K562 (cell line): Measurements from ENCODE around the gene PREX1. TPM values are rescaled to one million over a fixed set of nuclear protein-coding genes. Genes with fewer than 3 reads are reported as not detected.

Source experiments
- CREB5 ChIP-seq: fragments of 250-450 bp; sonication (Bioruptor Pico); IDR thresholded peaks from 2 replicates; pipeline ENCODE4 v1.5.0; 2020; ENCODE audit warnings: mild to moderate bottlenecking
- TAL1 ChIP-seq: fragments of 450-650 bp; IDR thresholded peaks from 2 replicates; pipeline ENCODE4 v1.6.1; 2016; ENCODE audit warnings: mild to moderate bottlenecking
- ZBTB34 ChIP-seq: fragments of 250-450 bp; sonication (Bioruptor Pico); IDR thresholded peaks from 2 replicates; pipeline ENCODE4 v1.8.0; 2021; ENCODE audit warnings: mild to moderate bottlenecking, moderate library complexity
- ZNF124 ChIP-seq: sonication (generic); formaldehyde crosslinking; IDR thresholded peaks from 2 replicates; pipeline ENCODE4 v1.8.1; 2022; ENCODE audit warnings: missing genetic modification reagents
- polyA plus RNA-seq, 8 experiments: library from polyadenylated mRNA; depleted of rRNA in 4 of 8; stranded (reverse) in 5 of 8; unstranded in 3 of 8; fragments of >200 nt; fragmentation: Nextera tagmentation in 2 of 8; fragmentation: Illumina TruSeq in 1 of 8; extraction: Ambion mirVana in 2 of 8; extraction: Trizol in 1 of 8; gene quantifications; 2 replicates each; pipeline versions ENCODE4 v1.2.1 to v1.2.3, GENCODE V29; 2011 to 2014; ENCODE audit warnings: inconsistent platforms in 1 of 8, missing spikeins in 1 of 8
- total RNA-seq, 7 experiments: library from RNA; depleted of rRNA in 6 of 7; stranded (reverse); fragments of >200 nt in 6 of 7; fragmentation: Illumina TruSeq in 2 of 7; extraction: Trizol in 2 of 7; gene quantifications; 2 replicates each; pipeline versions ENCODE4 v1.2.1 to v1.2.3, GENCODE V29; 2011 to 2021; ENCODE audit warnings: low replicate concordance in 1 of 7
- TF ChIP-seq, protein P1 (sequence below), 3 experiments: fragments of 200-800 bp in 1 of 3; fragments of 250-450 bp in 1 of 3; fragments of 450-650 bp in 1 of 3; sonication (Bioruptor Pico) in 1 of 3; sonication (Bioruptor generic) in 1 of 3; formaldehyde crosslinking in 1 of 3; IDR thresholded peaks; 2 replicates each; pipeline versions ENCODE4 v1.6.1 to v1.8.0; 2016 to 2022; ENCODE audit warnings: mild to moderate bottlenecking in 2 of 3, missing genetic modification characterization in 2 of 3, missing compliant biosample characterization in 1 of 3, moderate library complexity in 1 of 3
- TF ChIP-seq, protein P2 (sequence below), 2 experiments: fragments of 450-650 bp; formaldehyde crosslinking in 1 of 2; IDR thresholded peaks; 2 replicates each; pipeline versions ENCODE4 v1.4.0 to v1.6.1; 2014 to 2020; ENCODE audit warnings: mild to moderate bottlenecking in 2 of 2, borderline replicate concordance in 1 of 2, low read depth in 1 of 2

PREX1 gene
- total and polyA plus RNA-seq, 9 of the 15 experiments (the other 6 are each of a cell fraction or from before 2014, with no cell fraction given) = 0.37 to 10.4 (median 4.8) TPM

DNA sequence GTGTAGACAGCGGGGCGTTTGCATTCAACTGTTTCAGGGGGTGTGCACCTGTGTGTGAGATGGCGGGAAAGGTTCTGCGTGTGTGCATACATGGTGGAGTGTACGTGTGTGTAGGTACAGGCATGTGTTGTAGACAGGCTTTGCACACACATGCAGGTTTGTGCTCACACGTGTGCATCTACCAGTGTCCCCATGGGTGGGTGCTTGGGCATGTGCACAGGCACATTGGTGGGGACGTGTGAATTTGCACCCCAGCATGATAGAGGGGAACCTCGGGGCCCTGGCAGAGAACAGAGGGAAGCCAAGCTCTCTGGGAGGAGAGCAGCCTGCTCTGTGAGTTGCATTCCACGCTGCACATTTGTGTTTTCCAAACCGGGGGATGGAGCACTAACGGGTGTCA lies 250.2 kb downstream of the PREX1 start (continued):
- no peak for TF ChIP-seq ZBTB34 (CRISPR knock-in tag)
- TF ChIP-seq, protein P1, sequence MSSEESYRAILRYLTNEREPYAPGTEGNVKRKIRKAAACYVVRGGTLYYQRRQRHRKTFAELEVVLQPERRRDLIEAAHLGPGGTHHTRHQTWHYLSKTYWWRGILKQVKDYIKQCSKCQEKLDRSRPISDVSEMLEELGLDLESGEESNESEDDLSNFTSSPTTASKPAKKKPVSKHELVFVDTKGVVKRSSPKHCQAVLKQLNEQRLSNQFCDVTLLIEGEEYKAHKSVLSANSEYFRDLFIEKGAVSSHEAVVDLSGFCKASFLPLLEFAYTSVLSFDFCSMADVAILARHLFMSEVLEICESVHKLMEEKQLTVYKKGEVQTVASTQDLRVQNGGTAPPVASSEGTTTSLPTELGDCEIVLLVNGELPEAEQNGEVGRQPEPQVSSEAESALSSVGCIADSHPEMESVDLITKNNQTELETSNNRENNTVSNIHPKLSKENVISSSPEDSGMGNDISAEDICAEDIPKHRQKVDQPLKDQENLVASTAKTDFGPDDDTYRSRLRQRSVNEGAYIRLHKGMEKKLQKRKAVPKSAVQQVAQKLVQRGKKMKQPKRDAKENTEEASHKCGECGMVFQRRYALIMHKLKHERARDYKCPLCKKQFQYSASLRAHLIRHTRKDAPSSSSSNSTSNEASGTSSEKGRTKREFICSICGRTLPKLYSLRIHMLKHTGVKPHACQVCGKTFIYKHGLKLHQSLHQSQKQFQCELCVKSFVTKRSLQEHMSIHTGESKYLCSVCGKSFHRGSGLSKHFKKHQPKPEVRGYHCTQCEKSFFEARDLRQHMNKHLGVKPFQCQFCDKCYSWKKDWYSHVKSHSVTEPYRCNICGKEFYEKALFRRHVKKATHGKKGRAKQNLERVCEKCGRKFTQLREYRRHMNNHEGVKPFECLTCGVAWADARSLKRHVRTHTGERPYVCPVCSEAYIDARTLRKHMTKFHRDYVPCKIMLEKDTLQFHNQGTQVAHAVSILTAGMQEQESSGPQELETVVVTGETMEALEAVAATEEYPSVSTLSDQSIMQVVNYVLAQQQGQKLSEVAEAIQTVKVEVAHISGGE (CRISPR knock-in tag; IDR thresholded peaks at IDR 0.05) = peak in 1 of 3 experiments; percentile 40; a peak in 1 of 6 replicates
- TF ChIP-seq CREB5 (CRISPR knock-in tag) = no peak
- TF ChIP-seq ZNF124 (CRISPR knock-in tag) = no peak
- no peak for TF ChIP-seq TAL1
- TF ChIP-seq, protein P2, sequence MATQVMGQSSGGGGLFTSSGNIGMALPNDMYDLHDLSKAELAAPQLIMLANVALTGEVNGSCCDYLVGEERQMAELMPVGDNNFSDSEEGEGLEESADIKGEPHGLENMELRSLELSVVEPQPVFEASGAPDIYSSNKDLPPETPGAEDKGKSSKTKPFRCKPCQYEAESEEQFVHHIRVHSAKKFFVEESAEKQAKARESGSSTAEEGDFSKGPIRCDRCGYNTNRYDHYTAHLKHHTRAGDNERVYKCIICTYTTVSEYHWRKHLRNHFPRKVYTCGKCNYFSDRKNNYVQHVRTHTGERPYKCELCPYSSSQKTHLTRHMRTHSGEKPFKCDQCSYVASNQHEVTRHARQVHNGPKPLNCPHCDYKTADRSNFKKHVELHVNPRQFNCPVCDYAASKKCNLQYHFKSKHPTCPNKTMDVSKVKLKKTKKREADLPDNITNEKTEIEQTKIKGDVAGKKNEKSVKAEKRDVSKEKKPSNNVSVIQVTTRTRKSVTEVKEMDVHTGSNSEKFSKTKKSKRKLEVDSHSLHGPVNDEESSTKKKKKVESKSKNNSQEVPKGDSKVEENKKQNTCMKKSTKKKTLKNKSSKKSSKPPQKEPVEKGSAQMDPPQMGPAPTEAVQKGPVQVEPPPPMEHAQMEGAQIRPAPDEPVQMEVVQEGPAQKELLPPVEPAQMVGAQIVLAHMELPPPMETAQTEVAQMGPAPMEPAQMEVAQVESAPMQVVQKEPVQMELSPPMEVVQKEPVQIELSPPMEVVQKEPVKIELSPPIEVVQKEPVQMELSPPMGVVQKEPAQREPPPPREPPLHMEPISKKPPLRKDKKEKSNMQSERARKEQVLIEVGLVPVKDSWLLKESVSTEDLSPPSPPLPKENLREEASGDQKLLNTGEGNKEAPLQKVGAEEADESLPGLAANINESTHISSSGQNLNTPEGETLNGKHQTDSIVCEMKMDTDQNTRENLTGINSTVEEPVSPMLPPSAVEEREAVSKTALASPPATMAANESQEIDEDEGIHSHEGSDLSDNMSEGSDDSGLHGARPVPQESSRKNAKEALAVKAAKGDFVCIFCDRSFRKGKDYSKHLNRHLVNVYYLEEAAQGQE (IDR thresholded peaks at IDR 0.05; ENCODE audit: borderline replicate concordance) = no peak
- TF ChIP-seq, protein P2 (CRISPR knock-in tag; IDR thresholded peaks at IDR 0.05; ENCODE audit: low read depth) = no peak
